ENCODE results near the gene HORMAD1.

GRCh38 chr1:150765296-150765976 is 44.7 kb upstream of the HORMAD1 start, which contains the start of gene CTSS:
- TF ChIP-seq, protein P1, sequence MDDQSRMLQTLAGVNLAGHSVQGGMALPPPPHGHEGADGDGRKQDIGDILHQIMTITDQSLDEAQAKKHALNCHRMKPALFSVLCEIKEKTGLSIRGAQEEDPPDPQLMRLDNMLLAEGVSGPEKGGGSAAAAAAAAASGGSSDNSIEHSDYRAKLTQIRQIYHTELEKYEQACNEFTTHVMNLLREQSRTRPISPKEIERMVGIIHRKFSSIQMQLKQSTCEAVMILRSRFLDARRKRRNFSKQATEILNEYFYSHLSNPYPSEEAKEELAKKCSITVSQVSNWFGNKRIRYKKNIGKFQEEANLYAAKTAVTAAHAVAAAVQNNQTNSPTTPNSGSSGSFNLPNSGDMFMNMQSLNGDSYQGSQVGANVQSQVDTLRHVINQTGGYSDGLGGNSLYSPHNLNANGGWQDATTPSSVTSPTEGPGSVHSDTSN (IDR thresholded peaks at IDR 0.05) = no peak
- TF ChIP-seq EP300 (IDR thresholded peaks at IDR 0.05; ENCODE audit: borderline replicate concordance in 1 of 2, low read depth in 1 of 2, low read length in 1 of 2) = no peak
- TF ChIP-seq CTCF (IDR thresholded peaks at IDR 0.05) = no peak
- no peak for TF ChIP-seq NFIC (IDR thresholded peaks at IDR 0.05; ENCODE audit: borderline replicate concordance)
- TF ChIP-seq CHD2 (IDR thresholded peaks at IDR 0.05; ENCODE audit: low read length, partially characterized antibody) = no peak
- TF ChIP-seq RAD21 (IDR thresholded peaks at IDR 0.05; ENCODE audit: low read length) = no peak
- no peak for TF ChIP-seq MAX (IDR thresholded peaks at IDR 0.05; ENCODE audit: low read depth)
- TF ChIP-seq SIN3A (IDR thresholded peaks at IDR 0.05; ENCODE audit: borderline replicate concordance, low read depth, low read length) = no peak
- TF ChIP-seq JUND (IDR thresholded peaks at IDR 0.05) = no peak
- no peak for TF ChIP-seq MEF2A (IDR thresholded peaks at IDR 0.05; ENCODE audit: borderline replicate concordance, low read depth)
- no peak for TF ChIP-seq TEAD4 (IDR thresholded peaks at IDR 0.05; ENCODE audit: borderline replicate concordance, insufficient read depth)
- no peak for TF ChIP-seq RFX5 (IDR thresholded peaks at IDR 0.05; ENCODE audit: low read length)

All from SK-N-SH (cell line).